ENCODE measurements around the gene SLC12A2. TPM values are rescaled to one million over a fixed set of nuclear protein-coding genes. Genes with fewer than 3 reads are reported as not detected.

The SLC12A2 gene
- total and polyA plus RNA-seq, 2 experiments from 2014 or later = 8.1 to 21.3 TPM

DNA sequence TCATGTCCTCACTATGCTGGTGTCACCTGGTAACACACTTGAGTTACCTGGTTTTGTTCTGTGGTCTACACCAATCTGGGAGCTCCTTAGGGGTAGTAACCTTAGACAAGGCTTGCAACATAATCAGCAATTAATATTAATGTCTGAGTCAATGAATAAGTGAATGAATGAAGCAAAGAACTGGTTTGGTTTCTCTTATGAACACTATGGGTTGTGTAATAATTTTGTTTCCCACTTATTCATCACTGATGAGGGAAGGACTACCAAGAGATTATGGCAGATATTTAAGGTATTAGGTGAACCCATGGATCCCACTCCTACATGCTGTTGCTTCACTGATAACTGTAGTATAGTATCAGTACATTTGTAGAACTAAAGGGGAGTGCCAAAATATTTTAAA, 116.0 kb downstream of the SLC12A2 start (continued):
- TF ChIP-seq, protein P1, sequence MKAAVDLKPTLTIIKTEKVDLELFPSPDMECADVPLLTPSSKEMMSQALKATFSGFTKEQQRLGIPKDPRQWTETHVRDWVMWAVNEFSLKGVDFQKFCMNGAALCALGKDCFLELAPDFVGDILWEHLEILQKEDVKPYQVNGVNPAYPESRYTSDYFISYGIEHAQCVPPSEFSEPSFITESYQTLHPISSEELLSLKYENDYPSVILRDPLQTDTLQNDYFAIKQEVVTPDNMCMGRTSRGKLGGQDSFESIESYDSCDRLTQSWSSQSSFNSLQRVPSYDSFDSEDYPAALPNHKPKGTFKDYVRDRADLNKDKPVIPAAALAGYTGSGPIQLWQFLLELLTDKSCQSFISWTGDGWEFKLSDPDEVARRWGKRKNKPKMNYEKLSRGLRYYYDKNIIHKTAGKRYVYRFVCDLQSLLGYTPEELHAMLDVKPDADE (IDR thresholded peaks at IDR 0.05) = no peak
- TF ChIP-seq EZH2 (IDR thresholded peaks at IDR 0.05; ENCODE audit: low read depth, unreplicated experiment) = no peak

DNA sequence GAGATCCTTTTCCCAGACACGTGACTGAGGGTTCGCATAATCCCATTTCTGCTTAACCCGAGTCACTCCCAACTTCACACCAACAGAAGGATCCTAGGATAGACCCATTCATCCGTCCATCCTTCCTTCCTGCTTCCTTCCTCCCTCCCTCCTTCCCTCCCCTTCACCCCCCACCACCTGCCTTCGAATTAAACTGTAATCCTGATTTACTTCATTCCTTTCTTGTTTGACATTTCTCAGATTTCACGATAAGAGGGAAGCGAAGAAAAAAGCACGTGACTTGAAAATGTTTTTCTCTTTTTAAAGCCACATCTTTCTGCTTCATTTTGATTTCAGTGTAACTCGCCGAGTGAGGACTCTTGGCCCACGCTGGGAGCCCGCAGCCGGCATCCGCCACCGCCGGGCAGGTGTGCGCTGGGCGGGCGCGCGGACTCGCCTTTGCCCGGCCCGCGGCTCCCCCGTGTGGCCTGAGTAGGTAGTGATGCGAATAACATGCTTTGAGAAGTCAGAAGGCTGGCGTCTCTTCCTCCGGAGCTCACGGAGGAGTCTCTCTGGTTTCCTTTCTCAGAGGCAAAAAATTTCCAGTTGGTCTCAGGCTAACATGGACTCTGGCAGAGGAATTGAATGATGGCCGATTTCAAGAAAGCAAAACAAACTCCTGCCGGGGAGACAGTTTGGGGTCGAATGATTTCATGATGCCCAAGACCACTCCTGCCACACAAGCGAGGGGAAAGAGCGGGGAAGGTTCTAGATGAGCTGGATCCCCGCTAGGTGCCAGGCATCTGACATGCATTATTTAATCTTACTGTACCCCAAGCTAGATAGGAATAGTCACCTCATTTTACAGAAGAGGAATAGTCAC, 117.7 kb downstream of the SLC12A2 start:
- Mint-ChIP-seq H3K4me3 (peak overlapping the region; percentile 68), H3K9me3 (no peaks in the 10 kb centered on the region), H3K36me3 (ENCODE audit: low read depth) (no peaks in the 10 kb centered on the region), H3K27me3 (ENCODE audit: insufficient read depth, low read depth, poor library complexity) (peaks cover 2% of the 10 kb centered on the region), H3K27ac (no peak overlapping the region; the same call in 1 of the 2 replicates), H3K4me1 (peaks cover 9% of the 10 kb centered on the region; the same call in 2 of the 3 replicates)
- Histone ChIP-seq H3K9me2 (ENCODE audit: insufficient read depth) (no peaks in the 10 kb centered on the region), H3K4me1 (ENCODE audit: insufficient read depth) (no peaks in the 10 kb centered on the region), H3K79me2 (replicated peaks; ENCODE audit: insufficient read depth) (no peaks in the 10 kb centered on the region), H3K4me2 (peak overlapping the region; percentile 75), H3K4me3 (peak overlapping the region; percentile 49), H4K20me1 (replicated peaks; ENCODE audit: insufficient read depth) (no peaks in the 10 kb centered on the region; the same call in 1 of the 2 replicates), H3K27me3 (ENCODE audit: insufficient read depth) (no peaks in the 10 kb centered on the region; the same call in 1 of the 2 replicates), H2AFZ (peak overlapping the region; percentile 9; the same call in 1 of the 2 replicates), H3F3A (replicated peaks; ENCODE audit: low read depth) (no peaks in the 10 kb centered on the region), H3K27ac (ENCODE audit: low read depth) (no peak overlapping the region), H3K36me3 (ENCODE audit: insufficient read depth) (no peaks in the 10 kb centered on the region)
- TF ChIP-seq, protein P2, sequence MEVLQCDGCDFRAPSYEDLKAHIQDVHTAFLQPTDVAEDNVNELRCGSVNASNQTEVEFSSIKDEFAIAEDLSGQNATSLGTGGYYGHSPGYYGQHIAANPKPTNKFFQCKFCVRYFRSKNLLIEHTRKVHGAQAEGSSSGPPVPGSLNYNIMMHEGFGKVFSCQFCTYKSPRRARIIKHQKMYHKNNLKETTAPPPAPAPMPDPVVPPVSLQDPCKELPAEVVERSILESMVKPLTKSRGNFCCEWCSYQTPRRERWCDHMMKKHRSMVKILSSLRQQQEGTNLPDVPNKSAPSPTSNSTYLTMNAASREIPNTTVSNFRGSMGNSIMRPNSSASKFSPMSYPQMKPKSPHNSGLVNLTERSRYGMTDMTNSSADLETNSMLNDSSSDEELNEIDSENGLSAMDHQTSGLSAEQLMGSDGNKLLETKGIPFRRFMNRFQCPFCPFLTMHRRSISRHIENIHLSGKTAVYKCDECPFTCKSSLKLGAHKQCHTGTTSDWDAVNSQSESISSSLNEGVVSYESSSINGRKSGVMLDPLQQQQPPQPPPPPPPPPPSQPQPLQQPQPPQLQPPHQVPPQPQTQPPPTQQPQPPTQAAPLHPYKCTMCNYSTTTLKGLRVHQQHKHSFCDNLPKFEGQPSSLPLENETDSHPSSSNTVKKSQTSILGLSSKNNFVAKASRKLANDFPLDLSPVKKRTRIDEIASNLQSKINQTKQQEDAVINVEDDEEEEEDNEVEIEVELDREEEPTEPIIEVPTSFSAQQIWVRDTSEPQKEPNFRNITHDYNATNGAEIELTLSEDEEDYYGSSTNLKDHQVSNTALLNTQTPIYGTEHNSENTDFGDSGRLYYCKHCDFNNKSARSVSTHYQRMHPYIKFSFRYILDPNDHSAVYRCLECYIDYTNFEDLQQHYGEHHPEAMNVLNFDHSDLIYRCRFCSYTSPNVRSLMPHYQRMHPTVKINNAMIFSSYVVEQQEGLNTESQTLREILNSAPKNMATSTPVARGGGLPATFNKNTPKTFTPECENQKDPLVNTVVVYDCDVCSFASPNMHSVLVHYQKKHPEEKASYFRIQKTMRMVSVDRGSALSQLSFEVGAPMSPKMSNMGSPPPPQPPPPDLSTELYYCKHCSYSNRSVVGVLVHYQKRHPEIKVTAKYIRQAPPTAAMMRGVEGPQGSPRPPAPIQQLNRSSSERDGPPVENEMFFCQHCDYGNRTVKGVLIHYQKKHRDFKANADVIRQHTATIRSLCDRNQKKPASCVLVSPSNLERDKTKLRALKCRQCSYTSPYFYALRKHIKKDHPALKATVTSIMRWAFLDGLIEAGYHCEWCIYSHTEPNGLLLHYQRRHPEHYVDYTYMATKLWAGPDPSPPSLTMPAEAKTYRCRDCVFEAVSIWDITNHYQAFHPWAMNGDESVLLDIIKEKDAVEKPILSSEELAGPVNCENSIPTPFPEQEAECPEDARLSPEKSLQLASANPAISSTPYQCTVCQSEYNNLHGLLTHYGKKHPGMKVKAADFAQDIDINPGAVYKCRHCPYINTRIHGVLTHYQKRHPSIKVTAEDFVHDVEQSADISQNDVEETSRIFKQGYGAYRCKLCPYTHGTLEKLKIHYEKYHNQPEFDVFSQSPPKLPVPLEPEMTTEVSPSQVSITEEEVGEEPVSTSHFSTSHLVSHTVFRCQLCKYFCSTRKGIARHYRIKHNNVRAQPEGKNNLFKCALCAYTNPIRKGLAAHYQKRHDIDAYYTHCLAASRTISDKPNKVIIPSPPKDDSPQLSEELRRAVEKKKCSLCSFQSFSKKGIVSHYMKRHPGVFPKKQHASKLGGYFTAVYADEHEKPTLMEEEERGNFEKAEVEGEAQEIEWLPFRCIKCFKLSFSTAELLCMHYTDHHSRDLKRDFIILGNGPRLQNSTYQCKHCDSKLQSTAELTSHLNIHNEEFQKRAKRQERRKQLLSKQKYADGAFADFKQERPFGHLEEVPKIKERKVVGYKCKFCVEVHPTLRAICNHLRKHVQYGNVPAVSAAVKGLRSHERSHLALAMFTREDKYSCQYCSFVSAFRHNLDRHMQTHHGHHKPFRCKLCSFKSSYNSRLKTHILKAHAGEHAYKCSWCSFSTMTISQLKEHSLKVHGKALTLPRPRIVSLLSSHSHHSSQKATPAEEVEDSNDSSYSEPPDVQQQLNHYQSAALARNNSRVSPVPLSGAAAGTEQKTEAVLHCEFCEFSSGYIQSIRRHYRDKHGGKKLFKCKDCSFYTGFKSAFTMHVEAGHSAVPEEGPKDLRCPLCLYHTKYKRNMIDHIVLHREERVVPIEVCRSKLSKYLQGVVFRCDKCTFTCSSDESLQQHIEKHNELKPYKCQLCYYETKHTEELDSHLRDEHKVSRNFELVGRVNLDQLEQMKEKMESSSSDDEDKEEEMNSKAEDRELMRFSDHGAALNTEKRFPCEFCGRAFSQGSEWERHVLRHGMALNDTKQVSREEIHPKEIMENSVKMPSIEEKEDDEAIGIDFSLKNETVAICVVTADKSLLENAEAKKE (CRISPR knock-in tag; IDR thresholded peaks at IDR 0.05) = no peak
- TF ChIP-seq ZNF331 (CRISPR knock-in tag; IDR thresholded peaks at IDR 0.05; ENCODE audit: low read depth) (no peak), NANOG (IDR thresholded peaks at IDR 0.05; ENCODE audit: borderline replicate concordance) (no peak), EZH2 (IDR thresholded peaks at IDR 0.05; ENCODE audit: low read depth, unreplicated experiment) (no peak), STAT1 (IDR thresholded peaks at IDR 0.05; ENCODE audit: unreplicated experiment) (no peak), CREB1 (CRISPR knock-in tag; IDR thresholded peaks at IDR 0.05; ENCODE audit: low read depth) (peak; percentile 25; the same call in 1 of the 2 replicates), POLR2AphosphoS5 (IDR thresholded peaks at IDR 0.05; ENCODE audit: low read depth) (no peak)
- TF ChIP-seq, protein P3, sequence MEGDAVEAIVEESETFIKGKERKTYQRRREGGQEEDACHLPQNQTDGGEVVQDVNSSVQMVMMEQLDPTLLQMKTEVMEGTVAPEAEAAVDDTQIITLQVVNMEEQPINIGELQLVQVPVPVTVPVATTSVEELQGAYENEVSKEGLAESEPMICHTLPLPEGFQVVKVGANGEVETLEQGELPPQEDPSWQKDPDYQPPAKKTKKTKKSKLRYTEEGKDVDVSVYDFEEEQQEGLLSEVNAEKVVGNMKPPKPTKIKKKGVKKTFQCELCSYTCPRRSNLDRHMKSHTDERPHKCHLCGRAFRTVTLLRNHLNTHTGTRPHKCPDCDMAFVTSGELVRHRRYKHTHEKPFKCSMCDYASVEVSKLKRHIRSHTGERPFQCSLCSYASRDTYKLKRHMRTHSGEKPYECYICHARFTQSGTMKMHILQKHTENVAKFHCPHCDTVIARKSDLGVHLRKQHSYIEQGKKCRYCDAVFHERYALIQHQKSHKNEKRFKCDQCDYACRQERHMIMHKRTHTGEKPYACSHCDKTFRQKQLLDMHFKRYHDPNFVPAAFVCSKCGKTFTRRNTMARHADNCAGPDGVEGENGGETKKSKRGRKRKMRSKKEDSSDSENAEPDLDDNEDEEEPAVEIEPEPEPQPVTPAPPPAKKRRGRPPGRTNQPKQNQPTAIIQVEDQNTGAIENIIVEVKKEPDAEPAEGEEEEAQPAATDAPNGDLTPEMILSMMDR (conservative IDR thresholded peaks at IDR 0.05; ENCODE audit: low read depth in 2 of 2) = peak; percentile 77 to 90
- DNase-seq (ENCODE audit: low spot score) = peak; percentile 91
- peak; percentile 97 for ATAC-seq

All from GM23338 (cell line).